ENCODE data around the gene TNKS2.

Gene TNKS2

GRCh38 chr10:91908337-91909116 is 110.3 kb downstream of the TNKS2 start:
- peak; percentile 82 for DNase-seq (ENCODE audit: low read depth)

- peak; percentile 71 for DNase-seq (ENCODE audit: low read depth)
These were observed 111.0 kb downstream of the TNKS2 start, which contains the start of gene FGFBP3 for GRCh38 chr10:91909117-91909677. TSS of gene FGFBP3 (minus strand) at chr10:91909486. CDS start at chr10:91908969, 517 bp downstream.

GRCh38 chr10:91910467-91910866 is 112.2 kb downstream of the TNKS2 start:
- DNase-seq (ENCODE audit: low read depth) = no peak

Measured in ELR (cell line).